ENCODE data around the gene CNNM3.
A peak's percentile ranks its signal among the peaks of the same experiment; 100 is the strongest.

GRCh38 chr2:96801005-96801785 is 14.9 kb upstream of the CNNM3 start:
- no peak for TF ChIP-seq POLR2A (IDR thresholded peaks at IDR 0.05)
- TF ChIP-seq CTCF (IDR thresholded peaks at IDR 0.05), result peak; percentile 75 to 93 (median 88)

All from adrenal gland (tissue), 5 donors.